GM19099 (cell line): ENCODE results near the gene NEUROG1.

Experiments used
- POLR2A ChIP-seq: IDR thresholded peaks from 3 replicates; pipeline ENCODE4 v1.6.1; 2011; ENCODE audit warnings: low read depth; ENCODE audit not compliant: insufficient read length; ENCODE audit errors: extremely low read depth

Gene NEUROG1

DNA sequence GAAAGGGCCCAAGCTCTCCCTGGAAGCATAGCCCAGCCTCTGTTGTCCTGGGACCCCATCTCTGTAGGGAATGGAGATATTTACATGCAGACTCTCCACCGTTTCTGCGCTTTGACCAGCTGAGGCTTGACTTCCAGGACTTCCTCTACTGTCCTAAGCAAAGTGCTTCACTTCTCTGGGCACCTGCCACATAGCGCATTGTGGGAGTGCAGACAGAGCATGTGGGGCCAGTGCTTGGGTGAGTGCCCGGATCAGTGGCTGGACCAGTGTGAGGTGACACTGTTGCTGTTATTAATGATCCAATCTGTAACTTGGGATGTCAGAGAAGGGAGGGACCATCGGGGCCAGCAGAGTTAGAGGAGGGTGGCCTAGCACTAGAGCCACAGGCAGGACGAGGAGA lies 32.5 kb upstream of the NEUROG1 start:
- no peak for TF ChIP-seq POLR2A

DNA sequence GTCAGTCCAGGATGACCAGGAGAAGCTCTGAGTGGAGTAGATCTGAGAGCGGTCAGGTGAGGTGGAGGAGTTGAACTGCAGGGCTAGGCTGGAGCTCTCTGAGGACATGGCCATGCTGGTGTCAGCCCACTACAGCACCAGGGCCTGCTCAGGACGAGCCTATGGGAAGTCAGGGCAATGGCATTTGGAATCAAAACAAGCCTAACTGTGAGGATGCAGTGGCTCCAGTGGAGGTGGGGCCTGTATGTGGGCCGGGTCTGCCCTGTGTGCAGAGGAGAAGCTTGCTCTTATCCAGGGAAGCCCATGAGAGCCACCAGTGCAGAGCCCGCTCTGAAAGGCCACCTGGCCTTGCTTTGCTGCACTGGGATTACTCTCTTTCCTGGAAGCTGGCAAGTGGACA lies 31.9 kb upstream of the NEUROG1 start:
- TF ChIP-seq POLR2A, result no peak

DNA sequence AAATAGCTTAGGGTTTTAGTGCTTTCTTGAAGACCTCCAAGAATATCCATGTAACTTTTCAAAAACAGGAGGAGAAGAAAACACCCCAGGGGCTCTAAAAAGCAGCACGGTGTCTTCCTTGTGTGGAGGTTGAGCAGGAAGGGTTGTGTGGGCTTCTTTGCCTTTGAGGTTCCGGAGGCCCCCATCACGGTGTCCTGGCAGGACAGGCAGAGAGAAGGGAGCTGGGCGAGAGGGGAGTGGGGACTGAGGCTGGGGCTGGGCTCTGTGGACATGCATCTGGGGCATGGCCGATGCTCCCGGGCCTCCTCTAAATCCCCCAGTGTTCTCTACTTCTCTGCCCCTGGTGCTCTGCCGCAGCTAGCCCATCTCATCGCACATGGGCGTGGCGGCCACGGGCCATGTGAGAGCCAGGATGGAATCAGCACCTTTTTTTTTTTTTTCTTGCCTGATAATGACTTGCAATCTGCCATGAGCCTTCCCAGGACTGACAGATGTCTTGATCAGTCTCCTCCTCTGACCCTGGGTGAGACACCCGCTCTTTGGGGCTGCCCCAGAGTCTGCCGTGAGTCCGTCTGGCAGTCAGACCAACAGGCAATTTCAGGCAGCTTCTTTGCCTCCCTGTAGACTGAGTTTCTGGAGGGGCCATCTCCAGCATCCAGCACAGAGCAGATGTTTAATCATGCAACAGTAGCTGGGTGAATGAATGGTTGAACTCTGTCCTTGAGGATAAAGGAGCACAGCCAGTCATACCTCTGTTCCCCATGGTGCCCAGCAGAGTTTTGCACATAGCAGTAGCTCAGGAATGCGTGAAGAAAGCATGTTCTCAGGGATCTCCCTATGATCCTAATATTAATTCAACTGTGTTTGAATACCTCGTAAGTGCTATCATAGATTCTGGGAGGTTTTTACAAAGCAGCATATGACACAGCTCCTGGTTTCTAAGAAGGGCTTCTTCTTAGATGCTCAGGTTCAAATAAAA lies 30.9 kb upstream of the NEUROG1 start:
- no peak for TF ChIP-seq POLR2A

DNA sequence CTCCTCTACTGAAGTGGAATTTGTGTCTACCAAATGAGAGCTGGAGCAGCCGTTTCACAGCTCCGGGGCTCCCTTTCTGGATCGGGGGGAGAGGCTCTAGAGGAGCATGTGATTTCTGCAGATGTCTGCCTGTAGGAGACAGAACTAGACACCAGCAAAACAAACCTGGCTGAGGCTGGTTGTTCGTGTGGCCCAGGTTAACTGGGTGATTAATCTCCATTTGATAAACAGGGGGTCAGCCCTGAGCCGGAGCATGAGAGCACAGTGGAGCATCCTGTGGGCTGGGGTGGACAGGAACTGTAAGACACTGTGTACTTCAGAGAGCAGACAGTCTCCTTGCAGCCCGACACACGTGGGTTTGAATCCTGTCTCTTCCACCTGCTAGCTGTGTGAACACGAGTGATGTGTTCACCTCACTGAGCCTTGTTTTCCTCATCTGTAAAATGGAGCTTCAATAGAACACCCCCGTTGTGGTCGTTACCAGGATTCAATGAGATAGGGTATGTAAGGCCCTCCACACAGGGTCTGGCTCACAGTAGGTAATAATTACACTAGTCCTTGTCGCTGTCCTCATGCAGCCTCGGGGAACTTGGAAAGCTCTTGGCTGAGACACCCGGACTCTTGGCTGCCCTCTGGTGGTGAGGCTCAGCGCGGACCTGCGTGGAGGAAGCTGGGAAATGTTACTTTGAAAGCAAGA lies 30.1 kb upstream of the NEUROG1 start:
- TF ChIP-seq POLR2A, result no peak

DNA sequence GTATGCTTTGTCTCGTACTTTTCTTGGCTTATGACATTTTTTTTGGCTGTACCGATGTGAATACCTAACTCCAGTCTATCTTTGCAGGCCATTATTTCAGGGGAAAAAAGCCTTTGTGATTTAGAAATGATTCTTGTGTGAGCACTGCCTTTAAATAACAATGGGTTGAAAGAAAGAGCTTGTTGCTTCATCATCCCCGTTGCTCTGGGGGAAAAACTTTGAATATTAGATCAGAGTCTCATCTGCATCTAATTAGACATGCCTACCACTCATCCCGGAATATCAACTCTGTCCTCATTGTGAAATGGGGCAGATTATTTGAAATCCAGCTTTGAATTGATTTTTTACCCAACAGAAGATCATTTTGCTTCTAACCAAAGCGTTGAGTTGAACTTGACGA lies 29.5 kb upstream of the NEUROG1 start:
- TF ChIP-seq POLR2A, result no peak

DNA sequence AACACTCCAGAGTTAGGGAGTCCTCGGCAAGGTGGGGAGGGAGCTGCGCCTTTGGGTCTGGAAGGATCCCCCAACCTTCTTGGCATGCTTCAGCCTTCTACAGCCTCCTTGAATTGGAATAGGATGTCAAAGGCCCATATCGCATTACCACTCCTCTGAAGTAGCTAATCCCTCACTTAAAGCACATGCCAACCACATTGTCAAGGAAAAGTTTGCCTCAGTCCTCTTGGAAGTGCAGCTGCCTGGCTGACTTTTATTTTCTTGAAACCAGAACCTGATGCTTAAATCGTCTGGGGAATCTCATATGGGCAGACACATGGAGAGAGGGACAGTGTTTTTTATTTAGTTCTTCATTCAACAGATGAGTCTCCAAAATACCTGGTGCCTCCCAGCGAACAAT lies 28.6 kb upstream of the NEUROG1 start:
- TF ChIP-seq POLR2A, result no peak

DNA sequence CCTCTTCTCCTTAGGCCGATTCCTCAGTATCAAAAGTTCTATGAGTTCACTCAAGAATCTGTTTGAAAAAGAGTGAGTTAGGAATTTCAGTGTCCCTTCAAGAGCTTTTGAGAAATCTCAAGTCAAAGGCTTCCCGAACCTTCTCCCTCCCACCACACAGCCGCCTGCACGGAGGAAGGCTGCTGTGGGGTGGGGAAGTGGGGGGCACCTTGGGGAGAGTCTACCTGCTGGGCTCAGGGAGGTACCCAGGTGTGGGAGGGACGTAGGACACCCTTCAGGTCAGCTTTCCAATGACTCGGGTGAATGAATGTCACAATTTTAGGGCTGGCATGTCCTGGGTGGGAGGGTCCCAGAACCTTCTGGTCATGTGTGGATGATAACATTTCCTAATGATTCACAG lies 25.5 kb upstream of the NEUROG1 start:
- no peak for TF ChIP-seq POLR2A

DNA sequence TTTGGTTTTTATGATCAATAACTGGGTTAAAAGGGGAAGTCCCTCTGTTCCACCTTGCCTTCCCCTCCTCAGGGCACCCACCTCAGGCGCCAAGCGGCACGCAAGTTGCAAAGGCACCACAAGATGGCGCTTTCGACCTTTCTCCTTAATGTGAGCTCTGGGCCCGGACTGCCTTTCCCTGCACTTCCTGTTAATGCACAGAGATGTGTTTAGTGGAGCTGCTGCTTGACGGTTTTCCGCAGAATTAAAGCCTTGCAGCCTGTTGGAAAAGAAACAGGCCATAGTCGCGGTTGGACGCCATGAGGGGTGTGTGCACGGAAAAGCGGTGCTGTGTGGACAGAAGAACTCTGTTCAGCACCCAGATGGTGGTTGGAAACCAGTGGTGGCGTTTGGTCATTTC lies 25.1 kb upstream of the NEUROG1 start:
- no peak for TF ChIP-seq POLR2A

DNA sequence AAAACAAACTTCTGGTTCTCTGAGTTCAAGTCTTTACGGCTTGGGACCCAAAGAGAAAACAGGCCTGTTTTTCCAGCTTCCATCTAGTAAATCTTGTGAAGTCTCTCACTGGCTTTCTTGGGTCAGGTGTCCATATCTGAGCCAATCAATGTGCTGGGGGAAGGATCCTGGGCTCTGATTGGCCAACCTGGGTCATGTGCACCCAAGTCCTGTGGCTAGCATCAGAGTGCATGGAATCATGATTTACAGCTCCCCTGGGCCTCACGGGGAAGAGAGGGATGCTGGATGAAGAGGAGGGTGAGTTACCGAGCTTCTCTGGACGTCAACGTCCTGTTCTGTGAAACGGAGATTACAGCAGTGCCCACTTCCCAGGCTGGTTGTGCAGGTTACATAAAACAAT lies 23.6 kb upstream of the NEUROG1 start:
- TF ChIP-seq POLR2A, result no peak

DNA sequence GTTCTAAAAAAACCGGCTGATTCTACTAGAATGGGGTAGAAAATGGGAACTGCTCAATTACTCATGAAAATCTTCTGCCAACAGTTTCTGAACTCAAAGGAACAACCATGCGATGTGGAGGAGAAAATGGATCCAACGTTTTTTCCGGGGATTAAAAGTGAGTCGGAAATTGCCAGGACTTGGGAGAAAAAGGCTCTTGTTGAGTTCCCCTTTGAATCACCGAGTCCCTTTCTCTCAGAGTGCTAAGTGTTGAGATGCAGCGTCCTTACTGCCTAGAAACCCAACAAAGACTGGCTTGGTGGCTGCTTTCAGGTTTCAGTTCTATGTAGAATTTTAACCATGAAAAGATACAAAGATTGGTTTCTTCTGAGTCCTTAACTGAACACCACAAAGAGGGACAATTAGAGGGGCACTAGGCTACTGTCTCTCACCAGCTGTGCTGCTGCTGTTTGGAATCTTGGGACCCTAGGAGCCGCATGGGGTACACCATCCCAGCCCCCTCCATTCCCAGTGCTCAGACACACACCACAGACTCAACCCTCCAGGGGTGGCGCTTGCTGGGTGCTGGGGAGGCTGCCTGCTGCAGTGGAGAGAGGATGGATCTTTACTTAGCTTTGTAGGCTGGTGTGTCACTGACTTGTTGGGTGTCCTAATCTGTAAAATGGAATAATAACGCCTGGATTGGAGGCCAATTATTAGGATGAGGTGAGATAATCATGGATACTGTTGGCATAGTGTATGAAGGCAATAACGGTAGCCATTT lies 21.5 kb upstream of the NEUROG1 start:
- TF ChIP-seq POLR2A, result no peak

DNA sequence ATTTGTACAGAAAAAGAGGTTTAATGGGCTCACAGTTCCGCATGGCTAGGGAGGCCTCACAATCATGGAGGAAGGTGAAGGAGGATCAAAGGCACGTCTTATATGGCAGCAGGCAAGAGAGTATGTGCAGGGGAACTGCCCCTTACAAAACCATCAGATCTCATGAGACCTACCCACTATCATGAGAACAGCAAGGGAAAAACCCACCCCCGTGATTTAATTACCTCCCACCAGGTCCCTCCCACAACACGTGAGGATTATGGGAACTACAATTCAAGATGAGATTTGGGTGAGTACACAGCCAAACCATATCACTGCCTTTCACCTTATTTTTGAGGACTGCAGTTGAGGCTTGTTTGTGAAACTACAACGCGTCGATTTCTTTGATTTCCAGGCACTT lies 20.9 kb upstream of the NEUROG1 start:
- TF ChIP-seq POLR2A, result no peak

DNA sequence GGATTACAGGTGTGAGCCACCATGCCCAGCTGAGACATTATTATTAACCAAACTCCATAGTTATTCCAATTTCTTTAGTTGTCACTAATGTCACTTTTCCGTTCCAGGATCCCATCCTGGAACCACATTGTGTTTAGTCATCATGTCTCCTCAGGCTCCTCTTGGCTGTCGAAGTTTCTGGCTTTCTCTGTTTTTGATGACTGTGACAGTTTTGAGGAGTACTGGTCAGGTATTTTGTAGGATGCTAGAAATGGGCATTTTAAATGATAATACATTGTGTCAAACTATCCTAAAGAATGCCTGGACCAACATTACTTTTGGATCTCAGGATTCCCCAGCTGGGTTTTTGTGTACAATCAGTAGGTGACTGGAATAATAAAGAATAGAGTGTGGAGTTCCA lies 19.8 kb upstream of the NEUROG1 start:
- no peak for TF ChIP-seq POLR2A

DNA sequence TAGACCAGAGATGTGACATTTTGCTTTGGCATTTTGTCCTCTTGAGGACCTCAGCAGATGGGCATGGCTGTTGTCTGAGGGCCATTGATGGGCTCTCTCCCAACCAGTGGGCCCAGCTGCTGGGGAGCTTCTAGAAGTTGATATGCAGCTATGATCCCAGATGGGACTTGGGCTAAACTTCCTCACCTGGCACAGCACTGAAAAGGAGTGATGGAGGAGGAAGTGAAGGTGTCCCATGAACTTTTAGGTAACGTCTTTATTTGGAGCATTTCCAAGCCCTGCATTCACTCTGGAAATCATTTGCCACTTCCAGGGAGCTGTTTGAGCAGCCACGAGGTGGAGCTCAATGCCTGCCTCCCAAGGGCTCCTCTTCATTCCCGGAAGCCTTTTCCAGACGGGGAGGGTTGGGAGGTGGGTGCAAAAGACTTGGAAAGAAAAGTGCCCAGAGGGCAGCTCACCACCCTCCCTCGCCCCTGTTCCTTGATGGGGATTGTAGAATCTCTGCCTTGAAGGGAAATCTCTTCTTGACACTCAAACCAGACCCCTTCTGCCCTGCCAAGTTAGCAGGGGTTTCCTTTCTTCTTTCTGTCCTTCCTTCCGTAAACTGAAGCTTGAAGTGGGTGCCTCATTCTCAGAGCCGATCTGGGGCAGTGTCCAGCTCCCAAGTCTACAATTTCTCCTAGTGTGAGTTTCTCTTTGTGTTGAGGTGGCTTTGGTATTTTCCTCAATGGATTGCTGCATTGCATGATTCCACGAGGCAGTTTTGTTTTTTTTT lies 18.1 kb upstream of the NEUROG1 start:
- TF ChIP-seq POLR2A, result no peak

DNA sequence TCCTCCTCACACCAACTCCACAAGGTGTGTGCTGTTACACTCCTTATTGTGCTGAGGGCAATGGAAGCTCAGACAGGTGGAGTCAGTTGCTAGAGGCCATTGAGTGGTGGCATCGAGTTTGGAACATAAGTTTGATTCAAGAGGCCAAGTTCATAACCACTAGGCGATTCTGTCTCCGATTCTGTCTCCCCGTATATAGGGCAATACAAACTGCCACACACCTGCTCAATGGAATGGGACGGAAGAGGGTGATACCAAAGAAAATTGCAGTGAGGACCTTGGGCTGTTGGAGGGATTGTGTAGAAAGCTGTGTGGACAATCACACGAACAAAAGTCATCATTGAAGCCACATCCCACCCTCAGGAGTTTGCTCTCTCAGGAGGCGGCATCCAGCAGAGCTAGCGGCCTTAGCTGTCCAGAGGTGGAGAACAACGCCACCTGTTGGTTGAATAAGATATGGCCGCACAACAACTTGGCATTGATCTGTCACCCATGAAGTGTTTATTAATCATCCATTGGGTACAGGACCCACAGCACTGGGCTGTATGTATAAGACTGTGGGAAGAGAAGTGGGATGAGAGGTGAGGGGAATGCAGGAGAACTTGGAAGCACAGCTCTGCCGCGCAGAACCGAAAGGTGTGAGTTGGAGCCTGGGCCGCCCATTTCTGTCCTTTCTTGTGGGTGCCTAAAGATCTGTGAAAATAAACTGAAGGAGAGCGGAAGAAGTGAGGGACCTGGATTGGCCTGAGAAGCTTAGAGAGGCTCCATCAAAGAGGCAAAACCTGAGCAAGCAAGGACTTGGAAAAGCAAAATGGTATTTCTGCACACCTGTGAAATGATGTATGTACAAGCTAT lies 16.1 kb upstream of the NEUROG1 start:
- no peak for TF ChIP-seq POLR2A

DNA sequence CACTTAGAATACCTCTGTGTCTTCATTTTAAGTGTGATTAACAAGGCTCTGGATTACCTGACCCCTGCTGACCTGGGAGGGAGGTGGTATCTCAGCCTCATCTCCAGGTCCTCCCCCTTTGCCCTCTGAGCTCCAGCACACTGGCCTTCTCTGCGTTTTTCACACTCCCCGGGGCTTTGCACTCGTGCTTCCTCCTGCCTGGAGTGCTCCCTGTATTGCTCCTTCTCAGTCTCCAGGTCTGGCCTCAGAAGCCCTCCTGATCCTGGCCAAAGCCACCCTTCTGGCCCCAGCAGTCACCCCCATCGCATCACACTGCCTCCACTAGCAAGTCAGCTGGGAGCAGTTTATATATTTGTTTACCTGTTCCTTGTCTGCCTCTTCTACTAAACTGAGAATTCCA lies 13.6 kb upstream of the NEUROG1 start:
- TF ChIP-seq POLR2A, result no peak
